Esophagus mucosa (tissue), 1 donor: ENCODE measurements around the gene TJP2. TPM values are rescaled to one million over a fixed set of nuclear protein-coding genes. Genes with fewer than 3 reads are reported as not detected.

ENCODE experiments used
- ATAC-seq: fragments of 200-7000 bp; cut with Tn5 transposase; one replicate; pipeline ENCODE4 v1.9.1; 2020
- total RNA-seq: library from RNA; stranded (reverse); gene quantifications from one replicate; pipeline ENCODE4 v1.2.4, GENCODE V29; 2023
- donor health status: DM: yes; HTN: yes; CAD: no.

The TJP2 gene
- total RNA-seq, 1 donor from 2014 or later = 113 TPM

DNA sequence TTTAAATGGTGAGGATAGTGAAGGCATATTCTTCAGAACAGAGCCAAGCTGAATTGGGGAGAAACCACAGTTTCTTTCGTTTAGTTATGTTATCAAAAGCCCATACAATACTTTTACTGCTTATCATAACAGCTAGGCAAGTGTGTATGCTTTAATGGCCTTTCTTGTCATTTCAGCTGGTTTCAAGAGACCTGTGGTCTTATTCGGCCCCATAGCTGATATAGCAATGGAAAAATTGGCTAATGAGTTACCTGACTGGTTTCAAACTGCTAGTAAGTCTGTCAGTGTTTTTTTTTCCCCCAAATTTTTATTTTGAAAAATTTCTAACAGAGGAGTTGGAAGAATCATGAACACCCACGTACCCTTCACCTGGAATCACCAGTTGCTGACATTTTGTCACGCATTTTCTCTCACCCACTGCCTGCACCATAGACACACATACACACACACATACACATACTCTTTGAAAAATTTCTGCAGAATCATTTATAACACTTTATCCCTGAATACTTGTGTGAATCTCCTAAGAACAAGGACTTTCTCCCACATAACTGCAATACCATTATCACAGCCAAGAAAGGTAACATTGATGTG, 63.7 kb downstream of the TJP2 start:
- no peak for ATAC-seq

DNA sequence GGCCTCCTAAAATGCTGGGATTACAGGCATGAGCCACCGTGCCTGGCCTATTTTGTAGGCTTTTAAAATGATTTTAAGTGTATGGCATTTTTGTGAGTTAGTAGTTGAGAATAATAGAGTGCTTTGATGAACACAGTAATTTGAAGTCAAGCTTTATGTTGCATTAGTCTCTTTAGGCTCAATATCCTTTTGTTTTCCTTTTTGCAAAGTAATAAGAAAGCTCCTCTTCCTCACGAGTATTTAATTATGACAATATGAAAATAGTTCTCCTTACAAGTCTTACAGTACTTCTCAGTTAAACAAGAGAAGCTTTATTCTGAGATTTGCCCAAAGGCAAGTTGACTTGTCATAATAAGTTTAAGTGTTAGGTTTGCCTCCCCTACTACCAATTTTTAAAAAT, 69.0 kb downstream of the TJP2 start:
- ATAC-seq = no peak

- no peak for ATAC-seq
Measured at GRCh38 chr9:69246629-69247028, 72.6 kb downstream of the TJP2 start.

GRCh38 chr9:69248005-69248404, 73.9 kb downstream of the TJP2 start:
- ATAC-seq = no peak

DNA sequence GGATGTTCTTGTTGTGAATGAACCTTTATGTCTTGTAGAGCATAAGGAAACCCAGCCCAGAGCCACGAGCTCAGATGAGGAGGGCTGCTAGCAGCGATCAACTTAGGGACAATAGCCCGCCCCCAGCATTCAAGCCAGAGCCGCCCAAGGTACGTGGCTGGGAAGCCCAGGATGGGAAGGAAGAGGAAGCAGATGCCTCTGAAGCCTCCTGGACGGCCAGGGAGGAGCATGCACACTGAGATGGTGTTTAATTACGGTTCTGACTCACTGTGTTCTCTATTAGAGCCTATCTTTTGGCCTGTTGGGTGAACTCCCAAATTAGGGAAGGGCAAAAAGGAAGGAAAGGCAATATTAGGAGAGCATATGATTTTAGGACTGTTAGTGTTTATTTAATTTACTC, 75.3 kb downstream of the TJP2 start:
- no peak for ATAC-seq

DNA sequence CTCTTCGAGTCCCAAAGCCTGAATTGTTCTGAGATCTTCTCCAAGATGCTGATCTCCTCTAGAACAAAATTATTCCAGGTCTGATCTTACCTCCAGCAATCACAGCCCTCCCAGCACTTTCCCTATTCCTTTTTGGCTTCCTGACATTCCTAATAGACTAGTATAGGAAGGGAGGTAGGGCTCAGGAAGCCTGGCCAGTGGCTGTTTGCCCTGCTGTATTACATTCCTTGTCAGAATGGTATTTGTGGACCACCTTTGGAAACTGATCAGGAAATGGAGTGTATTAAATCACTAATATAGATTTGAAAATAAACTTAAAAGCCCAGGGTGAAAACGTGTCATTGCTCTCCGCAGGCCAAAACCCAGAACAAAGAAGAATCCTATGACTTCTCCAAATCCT, 76.6 kb downstream of the TJP2 start:
- no peak for ATAC-seq

- ATAC-seq = no peak
Measured at GRCh38 chr9:69252436-69252835, 78.4 kb downstream of the TJP2 start.

GRCh38 chr9:69253057-69253456, 79.0 kb downstream of the TJP2 start:
- peak; percentile 79 for ATAC-seq

DNA sequence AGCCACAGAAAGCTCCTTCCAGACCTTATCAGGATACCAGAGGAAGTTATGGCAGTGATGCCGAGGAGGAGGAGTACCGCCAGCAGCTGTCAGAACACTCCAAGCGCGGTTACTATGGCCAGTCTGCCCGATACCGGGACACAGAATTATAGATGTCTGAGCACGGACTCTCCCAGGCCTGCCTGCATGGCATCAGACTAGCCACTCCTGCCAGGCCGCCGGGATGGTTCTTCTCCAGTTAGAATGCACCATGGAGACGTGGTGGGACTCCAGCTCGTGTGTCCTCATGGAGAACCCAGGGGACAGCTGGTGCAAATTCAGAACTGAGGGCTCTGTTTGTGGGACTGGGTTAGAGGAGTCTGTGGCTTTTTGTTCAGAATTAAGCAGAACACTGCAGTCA, 80.1 kb downstream of the TJP2 start:
- no peak for ATAC-seq

- ATAC-seq = no peak
Measured at GRCh38 chr9:69255591-69255990, 81.5 kb downstream of the TJP2 start.

DNA sequence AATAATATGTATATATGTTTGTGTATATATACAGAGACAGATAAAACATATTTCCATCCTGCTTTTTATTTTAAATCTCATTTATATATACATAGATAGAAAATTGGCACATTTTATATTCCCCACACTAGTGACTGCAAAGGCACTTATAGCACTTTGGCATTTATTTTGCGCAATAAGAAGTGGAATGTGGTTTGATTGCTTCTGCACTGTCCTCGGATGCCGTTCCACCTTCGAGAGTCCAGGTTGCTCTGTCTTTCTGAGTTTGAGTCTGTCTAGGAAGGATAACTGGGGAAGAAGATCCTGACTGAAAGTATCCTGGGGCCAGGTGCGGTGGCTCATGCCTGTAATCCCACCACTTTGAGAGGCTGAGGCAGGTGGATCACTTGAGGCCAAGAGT, 84.5 kb downstream of the TJP2 start:
- ATAC-seq = peak; percentile 10

DNA sequence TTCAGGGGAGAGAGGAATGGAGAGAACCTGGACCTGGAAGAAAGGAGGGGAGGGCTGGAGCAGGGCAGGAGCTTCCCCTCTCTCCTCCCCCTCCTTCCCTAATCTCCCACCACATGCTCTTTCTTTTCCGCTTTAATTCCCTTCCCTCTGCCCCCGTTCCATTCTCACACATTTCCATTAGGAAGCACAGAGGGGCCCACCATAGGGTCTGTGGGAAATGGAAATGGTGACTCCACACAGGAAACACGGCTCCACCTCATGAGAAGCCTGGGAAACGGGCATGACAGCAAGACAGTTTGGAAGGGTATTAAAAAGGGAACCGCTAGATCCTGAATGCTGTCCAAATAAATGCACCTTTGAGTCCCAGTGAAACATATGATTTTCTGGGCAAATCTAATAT, 86.1 kb downstream of the TJP2 start:
- ATAC-seq = no peak

- no peak for ATAC-seq
Measured at GRCh38 chr9:69261636-69262035, 87.6 kb downstream of the TJP2 start.

DNA sequence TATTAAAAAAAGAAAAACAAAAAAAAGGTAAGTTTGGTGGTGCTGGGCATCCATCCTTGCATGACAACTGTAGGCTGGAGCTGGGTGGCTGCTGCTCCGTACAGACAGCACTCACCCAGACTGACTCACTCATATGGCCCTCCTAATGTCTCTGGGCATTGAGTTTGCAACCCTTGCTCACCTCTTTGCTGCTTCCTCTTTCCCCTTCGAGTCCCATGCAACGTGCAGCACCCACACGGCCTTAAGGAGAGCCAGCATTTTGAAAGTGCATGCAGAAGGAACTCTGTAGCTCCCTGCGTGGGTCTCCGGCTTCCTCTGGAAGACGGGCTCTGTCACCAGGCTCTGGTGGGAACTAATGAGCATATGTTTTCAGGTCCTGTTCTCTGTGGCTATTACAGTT, 90.4 kb downstream of the TJP2 start:
- no peak for ATAC-seq

DNA sequence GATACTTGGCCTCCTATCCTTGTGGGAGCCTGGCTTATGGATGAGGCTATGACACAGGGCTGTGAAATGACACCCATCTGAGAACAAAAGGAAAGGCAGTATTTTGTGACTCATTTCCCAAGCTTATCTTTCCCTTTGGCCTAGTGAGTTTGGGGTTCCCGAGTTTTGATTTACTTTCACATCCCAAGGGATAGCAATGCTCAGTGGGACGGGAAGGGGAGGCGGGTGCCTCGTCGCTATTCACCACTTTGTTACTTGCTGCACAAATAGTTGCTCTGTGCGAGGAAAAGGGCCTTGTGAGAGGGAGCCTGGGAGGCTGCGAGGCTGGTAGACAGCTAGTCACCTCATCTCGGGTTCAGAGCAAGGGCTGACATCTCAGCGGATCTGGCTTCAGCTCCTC, 91.8 kb downstream of the TJP2 start:
- ATAC-seq = no peak

DNA sequence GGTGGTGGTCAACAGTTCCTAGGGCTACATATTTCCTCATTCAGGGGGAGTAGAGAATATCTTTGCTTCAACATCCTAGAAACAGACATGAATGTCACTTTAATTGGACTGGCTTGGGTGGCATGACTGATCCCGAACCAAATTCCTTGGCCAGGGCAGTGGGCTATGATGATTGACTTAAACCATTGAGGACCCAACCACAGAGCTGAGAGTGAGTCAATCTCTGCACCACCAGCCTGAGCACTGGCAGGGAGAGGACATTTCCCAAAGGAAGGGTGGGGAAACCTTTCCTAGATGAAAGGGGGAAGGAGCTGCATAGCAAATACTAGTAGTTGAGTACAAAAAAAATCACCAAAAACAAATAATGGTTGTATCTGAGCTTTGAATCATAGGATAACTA, 98.1 kb downstream of the TJP2 start:
- ATAC-seq = no peak

DNA sequence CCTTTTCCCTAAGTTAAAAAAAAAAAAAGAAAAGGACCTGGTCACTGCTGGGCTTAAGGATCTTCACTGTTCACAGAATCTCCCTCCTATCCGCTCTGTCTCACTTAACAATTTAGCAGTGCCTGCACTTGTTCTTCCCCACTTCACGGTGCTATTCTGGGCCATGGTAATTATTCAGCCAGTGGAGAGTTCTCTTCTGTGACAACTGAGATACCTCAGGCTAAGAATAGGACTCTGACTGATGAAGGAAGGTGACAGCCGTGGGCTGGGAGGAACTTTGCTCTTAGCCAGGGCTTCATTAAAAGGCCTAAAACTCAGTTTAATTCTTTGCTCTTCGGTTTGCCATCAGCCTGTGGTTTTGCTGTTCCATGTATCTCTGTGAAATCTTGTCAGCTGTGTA, 99.1 kb downstream of the TJP2 start:
- no peak for ATAC-seq

DNA sequence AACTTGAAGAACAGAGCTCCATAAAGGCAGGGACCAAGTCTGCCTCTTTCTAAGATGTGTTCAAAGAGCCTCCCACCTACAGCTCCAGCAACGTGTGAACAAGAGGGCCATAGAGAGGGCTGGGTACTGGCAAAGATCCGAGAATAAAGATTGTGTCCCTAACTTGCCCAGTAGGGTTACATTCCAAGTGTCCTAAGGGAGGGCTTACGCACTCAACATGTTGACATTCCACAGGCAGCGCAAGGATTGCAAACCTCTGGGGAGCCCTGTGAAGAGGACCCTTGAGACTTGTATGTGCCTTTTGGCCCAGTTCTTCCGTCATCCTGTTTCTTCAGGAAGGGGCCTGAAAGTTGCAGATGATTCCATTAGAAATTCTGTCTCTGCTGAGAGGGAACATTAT, 102.7 kb downstream of the TJP2 start:
- ATAC-seq = no peak

DNA sequence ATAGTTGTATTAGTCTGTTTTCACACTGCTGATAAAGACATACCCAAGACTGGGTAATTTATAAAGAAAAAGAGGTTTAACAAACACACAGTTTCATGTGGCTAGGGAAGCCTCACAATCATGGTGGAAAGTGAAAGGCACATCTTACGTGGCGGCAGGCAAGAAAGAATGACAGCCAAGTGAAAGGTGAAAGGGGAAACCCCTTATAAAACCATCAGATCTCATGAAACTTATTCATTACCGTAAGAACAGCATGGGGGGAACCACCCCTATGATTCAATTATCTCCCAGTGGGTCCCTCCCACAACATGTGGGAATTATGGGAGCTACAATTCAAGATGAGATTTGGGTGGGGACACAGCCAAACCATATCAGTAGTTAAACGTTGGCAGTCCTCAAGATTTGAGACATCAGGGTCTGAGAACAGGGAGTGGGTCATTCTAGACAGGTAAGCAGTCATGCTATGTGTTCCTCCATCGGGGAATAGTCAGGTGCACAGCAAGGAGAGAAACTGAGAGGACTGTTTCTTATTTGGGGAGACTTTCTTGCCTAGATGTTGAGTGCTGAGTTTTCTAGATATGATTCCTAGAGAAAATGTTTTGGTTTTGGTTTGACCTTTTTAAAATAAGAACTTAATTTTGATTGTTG, 105.1 kb downstream of the TJP2 start:
- no peak for ATAC-seq

GRCh38 chr9:69279733-69280132, 105.7 kb downstream of the TJP2 start:
- no peak for ATAC-seq

DNA sequence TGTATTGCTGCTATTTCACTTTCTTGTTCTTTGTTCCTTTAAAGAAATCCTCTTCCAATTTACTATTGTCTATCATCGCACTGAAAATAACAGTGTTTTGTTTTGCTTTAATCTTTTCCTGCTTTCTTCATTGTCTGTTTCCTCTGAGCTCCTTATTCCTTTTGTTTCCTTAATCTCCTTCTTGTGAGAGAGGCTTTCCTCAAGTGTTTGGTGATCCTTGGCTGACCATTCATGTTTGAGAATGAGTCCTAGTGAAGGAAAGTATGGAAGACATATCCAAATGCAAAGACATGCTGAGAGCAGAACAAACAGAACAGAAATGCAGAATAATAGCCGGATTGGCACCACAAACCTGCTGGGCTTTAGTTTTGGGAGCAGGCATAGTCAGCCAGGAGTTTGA, 108.9 kb downstream of the TJP2 start:
- ATAC-seq = no peak

DNA sequence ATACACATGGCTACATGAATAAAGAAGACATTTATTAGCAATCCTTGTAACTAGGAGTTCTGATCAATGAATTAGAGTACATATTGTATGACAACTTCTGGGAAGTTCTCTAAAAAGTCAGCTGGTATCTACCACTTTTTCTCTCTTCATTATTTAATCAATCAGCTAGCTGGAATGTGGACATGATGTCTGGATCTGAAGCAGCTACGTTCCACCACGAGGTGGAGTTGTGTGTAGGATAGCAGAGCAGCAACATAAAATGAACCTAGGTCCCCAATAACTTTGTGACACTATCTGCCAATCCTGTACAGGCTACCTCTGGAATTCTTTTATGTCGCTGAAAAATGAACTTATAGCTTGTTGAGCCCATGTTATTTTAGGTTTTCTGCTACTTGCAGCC, 118.0 kb downstream of the TJP2 start:
- ATAC-seq = no peak

DNA sequence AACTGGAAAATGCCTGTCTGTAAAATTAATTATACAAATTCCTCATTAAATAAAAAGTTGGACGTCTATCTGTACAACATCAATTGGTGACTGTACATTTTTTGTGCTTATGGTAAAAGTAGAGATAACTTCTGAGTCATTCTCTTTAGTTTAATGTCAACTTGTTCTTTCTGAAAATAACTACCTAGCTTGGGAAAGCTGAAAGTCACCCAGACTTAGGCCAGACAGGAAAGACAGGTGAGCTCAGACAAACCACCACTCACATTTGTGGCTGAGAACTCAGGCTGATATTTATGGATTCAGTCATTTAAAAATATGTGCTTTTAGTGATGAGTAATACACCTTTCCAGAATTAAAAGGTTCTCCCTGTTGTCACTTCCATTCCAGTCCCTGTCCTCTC, 119.1 kb downstream of the TJP2 start:
- no peak for ATAC-seq

DNA sequence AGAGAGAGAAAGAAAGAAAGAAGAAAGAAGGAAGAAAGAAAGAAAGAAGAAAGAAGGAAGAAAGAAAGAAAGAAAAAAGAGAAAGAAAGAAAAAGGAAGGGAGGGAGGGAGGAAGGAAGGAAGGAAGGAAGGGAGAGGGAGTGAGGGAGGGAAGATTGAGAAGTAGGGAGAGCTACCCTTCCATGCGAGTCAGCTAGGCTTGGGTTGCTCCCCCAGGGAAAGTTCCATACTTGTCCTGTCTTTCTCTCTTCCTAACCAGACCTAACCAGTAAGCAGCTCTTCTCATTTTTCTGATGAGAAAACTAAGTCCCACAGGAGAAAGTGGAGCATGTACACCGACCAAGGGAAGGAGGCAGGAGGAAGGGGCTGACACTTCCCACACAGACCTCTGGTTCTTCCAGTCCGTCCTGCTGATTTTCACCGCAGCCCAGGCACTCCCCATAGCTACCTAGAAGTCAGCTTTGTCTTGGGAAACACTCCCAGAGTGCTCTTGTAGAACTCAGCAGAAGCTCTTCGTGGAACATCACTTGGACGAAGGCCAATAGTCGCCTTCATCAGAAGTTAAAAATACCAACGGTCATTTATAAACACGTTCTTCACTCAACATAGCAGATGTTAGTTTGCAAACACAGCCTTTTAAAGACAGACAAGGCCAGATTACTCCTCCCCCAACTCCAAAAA, 121.9 kb downstream of the TJP2 start:
- ATAC-seq = no peak
